ENCODE results near the gene CDK5RAP2. TPM values are rescaled to one million over a fixed set of nuclear protein-coding genes. Genes with fewer than 3 reads are reported as not detected.

The CDK5RAP2 gene
- polyA plus RNA-seq, 1 experiment, result 30.3 TPM

DNA sequence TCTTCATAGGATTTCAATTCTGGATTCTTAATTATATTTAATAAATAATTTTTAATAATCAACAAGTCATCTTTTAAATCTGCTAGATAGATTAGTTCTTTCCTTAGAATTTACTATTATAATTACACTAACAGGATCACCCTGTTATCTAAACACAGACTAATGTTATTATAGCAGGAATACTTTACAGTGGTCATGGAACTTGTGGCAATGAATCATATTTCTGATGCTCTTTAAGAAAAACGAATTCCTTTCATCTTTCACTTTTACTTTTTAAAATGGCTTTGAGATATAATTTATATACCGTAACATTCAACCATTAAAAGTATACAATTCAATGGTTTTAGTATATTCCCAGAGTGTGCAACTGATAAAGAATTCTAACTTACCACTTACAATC, 29.7 kb upstream of the CDK5RAP2 start:
- POLR2A ChIA-PET, result interaction anchor here (1.1 kb wide), 1 partner anchor 39 kb away, joined by 3 read pairs; no protein-coding TSS in a partner anchor
- DNase-seq (ENCODE audit: low read depth, low spot score), result no peak

GRCh38 chr9:120608421-120608820, 28.5 kb upstream of the CDK5RAP2 start:
- H3K27me3 ChIP-seq (ENCODE audit: control insufficient read depth, insufficient read depth, low read length), result no peaks in the 10 kb centered on the region
- TF ChIP-seq, protein P1, sequence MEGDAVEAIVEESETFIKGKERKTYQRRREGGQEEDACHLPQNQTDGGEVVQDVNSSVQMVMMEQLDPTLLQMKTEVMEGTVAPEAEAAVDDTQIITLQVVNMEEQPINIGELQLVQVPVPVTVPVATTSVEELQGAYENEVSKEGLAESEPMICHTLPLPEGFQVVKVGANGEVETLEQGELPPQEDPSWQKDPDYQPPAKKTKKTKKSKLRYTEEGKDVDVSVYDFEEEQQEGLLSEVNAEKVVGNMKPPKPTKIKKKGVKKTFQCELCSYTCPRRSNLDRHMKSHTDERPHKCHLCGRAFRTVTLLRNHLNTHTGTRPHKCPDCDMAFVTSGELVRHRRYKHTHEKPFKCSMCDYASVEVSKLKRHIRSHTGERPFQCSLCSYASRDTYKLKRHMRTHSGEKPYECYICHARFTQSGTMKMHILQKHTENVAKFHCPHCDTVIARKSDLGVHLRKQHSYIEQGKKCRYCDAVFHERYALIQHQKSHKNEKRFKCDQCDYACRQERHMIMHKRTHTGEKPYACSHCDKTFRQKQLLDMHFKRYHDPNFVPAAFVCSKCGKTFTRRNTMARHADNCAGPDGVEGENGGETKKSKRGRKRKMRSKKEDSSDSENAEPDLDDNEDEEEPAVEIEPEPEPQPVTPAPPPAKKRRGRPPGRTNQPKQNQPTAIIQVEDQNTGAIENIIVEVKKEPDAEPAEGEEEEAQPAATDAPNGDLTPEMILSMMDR (IDR thresholded peaks at IDR 0.05; ENCODE audit: low read depth, low read length), result no peak
- H3K4me3 ChIP-seq (ENCODE audit: low read depth, low read length), result no peak overlapping the region
- H3K9me3 ChIP-seq (ENCODE audit: control insufficient read depth, insufficient read depth, low read length), result no peaks in the 10 kb centered on the region
- CTCF ChIA-PET, result interaction anchor here (1.7 kb wide), 1 partner anchor 11 kb away, joined by 4 read pairs; no protein-coding TSS in a partner anchor
- DNase-seq (ENCODE audit: low read depth, low spot score), result no peak
- H3K27ac ChIP-seq (ENCODE audit: low read depth, low read length), result no peak overlapping the region
- POLR2A ChIA-PET, result no interaction called here

More for the DNA sequence above, 29.7 kb upstream of the CDK5RAP2 start:
- Histone ChIP-seq H3K27ac (ENCODE audit: low read depth, low read length) (no peak overlapping the region), H3K27me3 (ENCODE audit: control insufficient read depth, insufficient read depth, low read length) (no peaks in the 10 kb centered on the region), H3K4me3 (ENCODE audit: low read depth, low read length) (no peak overlapping the region), H3K9me3 (ENCODE audit: control insufficient read depth, insufficient read depth, low read length) (no peaks in the 10 kb centered on the region)
- CTCF ChIA-PET, result no interaction called here
- TF ChIP-seq, protein P1 (IDR thresholded peaks at IDR 0.05; ENCODE audit: low read depth, low read length), result no peak

DNA sequence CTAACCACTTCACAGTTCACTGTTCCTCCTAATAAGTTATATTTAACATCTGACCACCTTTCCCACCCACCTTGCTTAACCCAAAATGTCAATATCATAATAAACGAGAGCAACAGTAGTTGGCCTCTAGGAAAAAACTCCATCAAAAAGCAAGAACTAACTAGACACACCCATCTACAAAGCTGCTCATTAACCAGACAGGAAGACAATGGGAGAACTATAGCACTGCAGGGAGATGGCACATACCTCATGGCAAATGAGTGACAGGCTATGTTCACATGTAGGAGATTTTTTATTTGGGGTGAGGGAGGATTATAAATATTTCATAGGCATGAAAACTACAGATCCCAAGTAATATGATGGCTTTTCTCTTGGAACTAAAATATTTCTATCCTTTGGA, 23.6 kb upstream of the CDK5RAP2 start:
- ChIA-PET POLR2A (no interaction called here), CTCF (interaction anchor here (1.3 kb wide), 1 partner anchor 16 kb away, joined by 3 read pairs; no protein-coding TSS in a partner anchor)
- no peak overlapping the region for H3K27ac ChIP-seq (ENCODE audit: low read depth, low read length)
- DNase-seq (ENCODE audit: low read depth, low spot score), result no peak
- TF ChIP-seq, protein P1 (IDR thresholded peaks at IDR 0.05; ENCODE audit: low read depth, low read length), result no peak
- no peak overlapping the region for H3K4me3 ChIP-seq (ENCODE audit: low read depth, low read length)
- H3K9me3 ChIP-seq (ENCODE audit: control insufficient read depth, insufficient read depth, low read length), result no peaks in the 10 kb centered on the region
- H3K27me3 ChIP-seq (ENCODE audit: control insufficient read depth, insufficient read depth, low read length), result no peaks in the 10 kb centered on the region

GRCh38 chr9:120603010-120603409, 23.0 kb upstream of the CDK5RAP2 start:
- no peak overlapping the region for H3K27ac ChIP-seq (ENCODE audit: low read depth, low read length)
- no peaks in the 10 kb centered on the region for H3K9me3 ChIP-seq (ENCODE audit: control insufficient read depth, insufficient read depth, low read length)
- POLR2A ChIA-PET, result no interaction called here
- DNase-seq (ENCODE audit: low read depth, low spot score), result no peak
- no peaks in the 10 kb centered on the region for H3K27me3 ChIP-seq (ENCODE audit: control insufficient read depth, insufficient read depth, low read length)
- TF ChIP-seq, protein P1 (IDR thresholded peaks at IDR 0.05; ENCODE audit: low read depth, low read length), result no peak
- H3K4me3 ChIP-seq (ENCODE audit: low read depth, low read length), result no peak overlapping the region
- CTCF ChIA-PET, result interaction anchor here (1.3 kb wide), 1 partner anchor 17 kb away, joined by 3 read pairs; no protein-coding TSS in a partner anchor

- Histone ChIP-seq H3K27me3 (ENCODE audit: control insufficient read depth, insufficient read depth, low read length) (no peaks in the 10 kb centered on the region), H3K9me3 (ENCODE audit: control insufficient read depth, insufficient read depth, low read length) (no peaks in the 10 kb centered on the region), H3K27ac (ENCODE audit: low read depth, low read length) (no peak overlapping the region), H3K4me3 (ENCODE audit: low read depth, low read length) (no peak overlapping the region)
- TF ChIP-seq, protein P1 (IDR thresholded peaks at IDR 0.05; ENCODE audit: low read depth, low read length), result no peak
- no peak for DNase-seq (ENCODE audit: low read depth, low spot score)
- POLR2A ChIA-PET, result no interaction called here
- CTCF ChIA-PET, result no interaction called here
Observed at GRCh38 chr9:120593955-120594277, 13.9 kb upstream of the CDK5RAP2 start.

Measured in AG04450 (cell line).